ENCODE results near the gene SFMBT2. TPM values are rescaled to one million over a fixed set of nuclear protein-coding genes. Genes with fewer than 3 reads are reported as not detected.
"Not testable (repeated sequence)": the region's sequence is repeated elsewhere in the genome, so short reads cannot be mapped to it uniquely, and the experiment has no call there.

Gene SFMBT2
- polyA plus RNA-seq, 1 donor, result 6.3 TPM

DNA sequence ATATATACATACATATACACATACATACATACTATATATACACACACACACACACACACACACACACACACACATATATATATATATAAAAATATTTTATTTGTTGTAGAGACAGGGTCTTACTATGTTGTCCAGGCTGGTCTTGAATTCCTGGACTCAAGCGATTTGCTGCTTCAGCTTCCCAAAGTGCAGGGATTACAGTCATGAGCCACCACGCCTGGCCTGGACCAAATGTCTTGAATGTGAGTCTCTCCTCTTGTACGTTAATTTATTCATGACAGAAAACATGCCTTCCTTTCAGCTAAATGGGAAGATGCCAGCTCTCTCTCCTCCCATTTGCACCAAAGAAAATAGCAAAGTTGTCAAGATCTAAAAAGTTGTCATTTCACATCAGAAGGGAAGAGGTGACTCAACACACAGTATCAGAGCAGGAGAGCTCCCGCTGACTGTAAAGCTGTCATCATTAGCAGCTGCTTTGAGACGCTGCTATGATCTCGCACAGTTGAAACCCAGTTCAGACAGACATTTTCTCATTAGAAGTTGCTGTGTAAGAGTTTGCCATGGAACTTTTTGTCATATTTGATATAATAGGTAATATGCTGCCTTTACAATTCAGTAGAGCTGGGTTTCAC, 224.3 kb downstream of the SFMBT2 start:
- no peak for DNase-seq (ENCODE audit: low read depth)

DNA sequence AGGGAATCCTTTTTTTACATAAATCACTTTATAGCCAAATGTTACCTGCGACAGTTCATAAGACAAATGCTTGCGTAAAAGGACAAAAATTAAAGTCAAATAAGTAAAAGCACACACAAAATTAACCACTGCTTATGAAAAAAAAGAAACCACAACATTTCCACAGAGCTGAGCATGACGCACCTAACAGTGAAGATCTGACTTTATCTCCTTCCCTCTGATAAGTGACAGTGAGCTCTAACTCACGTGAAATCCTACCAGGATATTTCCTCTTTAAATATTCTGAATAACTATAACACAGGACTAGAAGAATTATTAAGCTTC, 225.5 kb downstream of the SFMBT2 start:
- no peak for DNase-seq (ENCODE audit: low read depth)

DNA sequence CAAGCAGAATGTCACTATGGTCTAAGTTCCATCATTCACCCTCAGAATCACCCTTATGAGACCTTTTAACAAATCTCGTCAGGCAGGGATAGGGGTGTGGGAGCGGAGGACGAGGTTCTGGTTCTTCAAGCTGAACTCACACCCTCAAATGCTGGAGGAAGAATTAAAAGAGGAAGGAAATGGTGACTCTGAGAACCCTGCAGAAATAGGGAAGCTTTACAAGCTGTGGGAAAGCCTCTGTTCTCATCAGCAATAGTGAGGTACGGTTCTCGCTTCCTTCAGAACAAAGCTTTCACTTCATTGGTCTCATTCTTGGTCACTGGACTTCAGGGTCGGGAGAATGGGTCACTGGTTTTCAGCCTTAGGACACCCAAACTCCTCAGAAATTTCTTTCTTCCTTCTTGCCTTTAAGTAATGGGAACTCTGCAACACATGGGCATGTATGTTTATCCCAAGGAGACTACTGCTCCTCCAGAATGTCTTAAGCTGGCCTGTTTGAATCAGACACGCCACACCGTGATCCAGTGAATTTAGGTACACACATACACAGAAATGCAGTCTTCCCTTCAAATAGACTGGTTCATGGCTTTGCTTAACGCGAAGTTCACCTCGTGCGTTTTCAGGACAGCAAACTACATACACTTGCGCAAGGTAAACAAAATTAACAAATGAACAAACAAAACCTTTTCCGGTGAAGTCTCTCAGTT, 226.0 kb downstream of the SFMBT2 start:
- peak; percentile 16 for DNase-seq (ENCODE audit: low read depth)

DNA sequence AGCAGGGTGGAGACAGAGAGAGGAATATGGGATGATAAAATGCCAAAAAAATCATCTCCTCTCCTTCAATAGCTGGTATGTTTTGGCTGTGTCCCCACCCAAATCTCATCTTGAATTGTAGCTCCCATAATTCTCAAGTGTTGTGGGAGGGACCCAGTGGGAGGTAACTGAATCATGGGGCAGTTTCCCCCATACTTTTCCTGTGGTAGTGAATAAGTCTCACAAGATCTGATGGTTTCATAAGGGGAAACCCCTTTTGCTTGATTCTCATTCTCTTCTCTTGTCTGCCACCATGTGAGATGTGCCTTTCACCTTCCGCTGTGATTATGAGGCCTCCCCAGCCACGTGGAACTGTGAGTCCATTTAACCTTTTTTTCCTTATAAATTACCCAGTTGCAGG, 226.7 kb downstream of the SFMBT2 start:
- DNase-seq (ENCODE audit: low read depth), result not testable (repeated sequence)

DNA sequence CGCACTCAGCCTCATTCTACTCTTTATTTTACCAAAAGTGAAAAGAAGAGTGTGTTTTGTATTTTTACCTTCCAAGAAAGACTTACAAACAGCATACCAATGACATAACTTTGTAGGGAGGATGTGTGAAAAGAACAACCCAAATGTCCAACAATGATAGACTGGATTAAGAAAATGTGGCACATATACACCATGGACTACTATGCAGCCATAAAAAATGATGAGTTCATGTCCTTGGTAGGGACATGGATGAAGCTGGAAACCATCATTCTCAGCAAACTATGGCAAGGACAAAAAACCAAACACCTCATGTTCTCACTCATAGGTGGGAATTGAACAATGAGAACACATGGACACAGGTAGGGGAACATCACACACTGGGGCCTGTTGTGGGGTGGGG, 228.5 kb downstream of the SFMBT2 start:
- not testable (repeated sequence) for DNase-seq (ENCODE audit: low read depth)

DNA sequence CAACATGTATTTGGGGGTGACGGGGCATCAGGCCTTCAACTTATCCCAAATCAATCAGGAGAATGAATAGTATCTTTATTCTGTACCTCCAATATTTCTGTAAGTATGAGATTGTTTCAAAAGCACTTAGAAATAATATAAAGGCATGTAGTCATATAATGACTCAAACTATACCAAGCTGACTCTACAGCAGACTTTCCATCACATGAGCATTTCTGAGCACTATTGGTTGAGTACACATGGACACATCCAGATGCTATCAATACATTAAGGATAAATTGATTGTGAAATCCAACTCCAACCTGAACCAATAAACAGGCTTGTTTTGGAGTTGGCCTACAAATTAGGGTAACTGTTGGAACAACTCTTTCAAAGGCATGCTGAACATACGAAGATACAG, 229.4 kb downstream of the SFMBT2 start:
- DNase-seq (ENCODE audit: low read depth), result no peak

DNA sequence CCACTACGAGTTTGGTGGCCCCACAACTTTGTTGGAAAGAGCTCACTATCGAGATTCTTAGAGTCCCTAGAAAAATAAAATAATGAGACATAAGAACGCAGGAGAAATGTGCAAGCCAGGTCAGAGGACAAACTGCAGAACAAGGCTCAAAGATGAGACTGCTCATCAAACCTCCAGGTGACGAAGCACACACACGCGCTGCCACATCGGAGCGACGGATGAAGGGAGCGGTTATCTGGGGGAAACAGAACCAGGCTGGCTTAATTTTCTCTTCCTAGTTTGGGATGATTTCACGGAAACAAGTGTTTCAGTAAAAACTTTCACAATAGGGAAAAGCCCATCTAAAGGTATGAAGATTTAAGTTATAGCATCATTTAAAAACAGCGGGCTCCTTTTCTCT, 231.3 kb downstream of the SFMBT2 start:
- DNase-seq (ENCODE audit: low read depth), result no peak

DNA sequence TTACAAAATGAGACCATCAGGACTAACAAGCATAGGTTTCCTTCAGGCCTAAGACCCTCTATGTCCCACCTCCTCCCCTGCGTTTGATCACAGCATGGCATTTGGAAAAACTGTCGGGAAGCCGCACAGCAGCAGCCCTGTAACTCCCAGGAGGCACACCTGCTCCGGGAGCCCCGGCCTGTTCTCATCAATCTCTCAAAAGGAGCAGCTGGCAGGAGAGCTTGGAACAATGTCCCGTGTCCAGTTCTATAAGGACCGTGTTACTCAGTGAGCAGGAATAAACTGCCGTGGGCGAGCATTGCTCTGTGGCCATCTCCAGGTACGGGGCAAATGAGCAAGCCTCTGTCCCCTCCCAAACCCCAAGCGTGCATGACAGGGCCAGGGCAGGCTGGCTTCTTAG, 236.9 kb downstream of the SFMBT2 start:
- DNase-seq (ENCODE audit: low read depth), result no peak

DNA sequence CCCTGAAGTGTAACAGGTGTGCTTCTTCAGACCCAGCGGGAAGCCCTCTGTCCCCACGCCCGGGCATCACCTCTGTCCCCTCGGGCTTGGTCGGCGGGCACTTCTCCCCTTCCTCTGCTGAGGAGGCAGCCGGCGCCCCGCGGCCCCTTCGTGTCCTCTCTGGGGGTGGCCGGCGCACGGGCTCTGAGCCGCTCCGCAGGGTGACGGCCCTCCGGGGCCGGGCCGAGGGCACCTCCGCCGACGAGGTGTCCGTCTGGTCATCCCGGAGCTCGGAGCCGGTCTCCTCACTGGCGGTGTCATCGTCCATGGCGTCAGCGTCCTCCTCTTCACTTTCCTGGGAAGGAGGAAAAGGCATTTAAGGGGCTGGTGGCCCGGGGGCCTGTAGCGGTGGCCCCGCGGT, 239.0 kb downstream of the SFMBT2 start:
- DNase-seq (ENCODE audit: low read depth), result no peak

DNA sequence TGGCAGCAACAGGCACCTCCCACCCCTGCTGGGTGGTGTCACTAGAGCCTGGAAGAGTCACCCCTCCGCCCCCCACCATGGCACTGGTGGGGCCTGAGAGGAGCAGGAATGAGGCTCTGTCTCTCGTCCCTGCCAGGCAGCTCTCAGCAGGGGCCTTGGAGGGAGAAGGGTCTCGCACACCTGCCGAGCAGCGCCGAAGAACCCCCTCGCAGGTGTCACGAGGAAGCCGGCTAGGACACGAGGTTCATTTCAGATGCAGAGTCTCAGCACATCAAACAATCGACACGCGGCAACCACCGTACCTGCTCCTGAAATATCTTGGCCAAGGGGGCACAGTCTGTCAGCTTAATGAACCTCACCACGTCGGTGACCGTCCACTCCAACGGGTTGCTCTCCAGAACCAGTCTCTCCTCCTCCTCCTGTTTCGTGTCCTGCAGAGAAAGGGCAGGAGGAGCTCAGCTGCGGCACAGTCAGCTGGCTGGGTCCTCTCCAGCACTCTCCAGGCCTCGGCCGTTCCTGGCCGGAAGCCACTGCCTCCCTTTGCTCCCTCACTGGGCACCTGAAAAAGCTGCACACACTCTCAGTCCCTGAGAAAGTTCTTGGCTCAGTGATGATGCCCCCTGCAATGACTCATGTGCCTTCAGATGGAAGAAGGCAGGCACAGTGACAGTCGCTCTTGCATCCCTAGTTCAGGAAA, 240.1 kb downstream of the SFMBT2 start:
- no peak for DNase-seq (ENCODE audit: low read depth)

DNA sequence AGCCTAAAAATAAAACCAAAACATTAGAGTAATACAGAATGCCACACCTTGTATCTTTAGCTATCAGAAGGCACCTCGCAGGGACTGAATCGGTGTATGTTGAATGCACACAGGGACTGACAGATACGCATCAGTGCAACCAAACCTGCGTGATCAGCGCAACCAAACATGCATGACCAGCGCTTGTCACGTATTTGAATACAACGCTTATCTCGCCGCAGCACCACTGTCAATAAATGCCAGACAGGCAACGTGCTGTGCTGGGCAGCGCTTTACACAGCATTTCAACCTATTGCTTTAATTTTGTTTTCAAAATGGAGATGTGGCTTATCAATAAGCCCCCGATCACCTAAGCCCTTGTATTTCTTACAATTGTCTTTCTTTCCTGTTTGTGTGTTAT, 242.4 kb downstream of the SFMBT2 start:
- no peak for DNase-seq (ENCODE audit: low read depth)

DNA sequence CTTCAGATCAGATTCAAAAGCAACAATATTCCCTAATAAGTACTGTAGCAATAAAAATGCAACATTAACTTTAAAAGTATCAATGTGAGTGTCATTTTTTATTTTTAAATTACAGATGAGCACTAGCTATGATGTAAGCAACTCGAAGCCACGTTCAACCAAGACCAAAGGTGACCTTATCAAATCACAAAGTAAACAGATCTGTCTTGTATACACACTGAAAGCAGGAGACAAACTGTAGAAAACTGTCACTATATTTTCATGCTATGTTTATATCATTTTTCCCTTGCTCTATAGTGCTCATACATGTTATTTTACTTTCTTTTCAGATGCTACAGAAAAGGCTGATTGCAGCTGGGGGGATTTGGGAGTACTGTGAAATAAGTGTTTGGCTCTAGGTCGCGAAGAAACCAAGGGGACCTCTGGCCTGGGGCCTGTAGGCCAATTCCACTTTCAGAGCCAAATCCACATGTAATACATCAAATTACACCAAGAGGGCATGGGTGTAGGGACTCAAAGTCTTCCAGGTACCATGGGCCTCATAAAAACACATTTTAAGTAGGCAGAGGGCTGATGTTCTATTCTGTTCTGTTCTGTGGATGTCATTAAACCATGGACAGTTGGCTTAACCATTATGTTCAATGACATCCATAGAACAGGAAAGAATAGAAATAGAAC, 245.2 kb downstream of the SFMBT2 start:
- no peak for DNase-seq (ENCODE audit: low read depth)

DNA sequence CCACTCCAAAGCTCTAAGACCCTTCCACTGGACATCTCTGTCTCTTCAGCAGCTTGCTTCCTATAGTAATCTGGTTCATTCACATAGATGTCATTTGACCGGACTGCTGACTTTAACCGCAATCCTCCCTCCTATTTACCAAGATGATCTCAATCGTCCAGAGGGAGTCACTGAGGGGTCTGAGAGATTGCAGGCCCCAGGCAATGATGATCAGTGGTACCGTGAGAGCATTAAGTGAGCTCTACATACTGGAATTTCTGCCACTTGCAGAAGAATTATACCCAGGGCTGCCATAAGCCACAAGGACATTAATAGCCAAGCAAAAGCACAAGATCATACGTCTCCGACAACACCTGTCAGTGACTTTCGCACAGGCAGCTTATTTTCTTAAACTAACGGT, 245.9 kb downstream of the SFMBT2 start:
- DNase-seq (ENCODE audit: low read depth), result no peak

DNA sequence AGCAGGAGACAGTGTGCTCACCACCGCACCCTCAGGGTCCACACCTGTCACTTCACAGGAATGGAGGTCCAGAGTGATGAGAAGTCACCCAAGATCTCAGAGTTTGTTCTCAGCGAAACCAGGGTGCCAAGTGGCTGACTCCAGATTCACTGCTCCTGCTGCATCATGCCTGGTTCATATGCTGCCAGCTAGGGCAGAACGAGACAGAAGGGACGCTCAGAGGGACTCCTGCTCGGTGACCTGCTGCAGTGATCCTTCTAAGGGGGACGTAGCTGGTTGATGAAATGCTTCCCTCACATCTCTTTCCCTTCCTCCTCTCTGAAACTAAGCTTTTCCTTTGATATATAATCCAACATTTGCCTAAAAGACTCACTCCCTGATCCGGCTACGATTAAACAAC, 248.5 kb downstream of the SFMBT2 start:
- no peak for DNase-seq (ENCODE audit: low read depth)

DNA sequence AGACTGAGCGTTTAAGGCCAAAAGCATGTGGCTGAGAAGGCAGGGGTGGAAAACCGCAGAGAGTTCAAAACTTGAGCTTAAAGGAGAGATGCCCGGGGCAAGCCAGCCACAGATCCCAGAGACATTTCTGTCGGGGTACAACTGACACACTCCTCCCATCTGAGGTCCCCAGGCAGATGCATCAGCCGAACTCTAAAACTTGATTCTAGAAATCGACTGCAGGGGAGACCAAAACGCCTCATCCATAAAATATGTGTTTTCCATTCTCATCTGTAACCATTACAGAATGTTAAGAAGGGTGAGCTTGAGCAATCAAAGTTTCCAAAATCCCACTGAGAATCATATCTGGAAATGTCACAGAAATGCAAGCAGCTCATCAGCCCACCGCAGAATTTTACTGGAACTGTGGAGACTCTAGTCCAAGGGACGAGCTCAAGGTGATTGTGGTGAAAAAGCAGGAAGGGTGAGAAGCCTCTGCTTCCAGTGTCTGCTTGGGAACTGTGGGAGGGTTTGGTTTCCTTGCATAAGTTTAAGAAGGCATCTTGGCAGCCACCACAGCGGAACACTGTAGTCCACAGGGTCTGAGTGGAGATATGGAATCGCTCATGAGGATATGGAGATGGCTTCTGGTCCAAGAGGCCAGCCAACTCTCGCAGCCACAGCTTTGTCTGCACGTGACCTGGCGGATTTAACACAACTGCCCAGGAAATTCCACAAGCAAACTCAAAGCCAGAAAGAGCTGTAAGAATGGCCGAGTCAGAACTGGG, 249.2 kb downstream of the SFMBT2 start:
- peak; percentile 22 for DNase-seq (ENCODE audit: low read depth)

DNA sequence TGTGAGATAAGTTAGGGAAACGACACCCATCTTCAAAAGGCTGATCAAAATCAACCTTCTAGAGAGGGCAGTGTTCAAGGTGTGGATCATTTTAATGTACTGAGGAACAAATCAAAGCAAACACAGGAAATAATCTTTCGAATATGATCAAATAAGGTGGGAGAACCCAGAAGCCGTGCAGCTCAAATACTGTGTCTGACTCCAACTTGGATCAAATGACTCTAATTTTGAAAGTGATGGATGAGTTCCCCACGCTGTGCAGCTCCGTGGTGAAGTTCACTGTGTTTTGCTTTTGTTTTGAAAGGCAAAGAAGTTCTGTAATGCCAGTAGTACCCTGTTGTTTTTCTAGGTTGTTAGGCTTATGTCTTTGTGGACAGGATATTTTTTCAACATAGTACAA, 250.9 kb downstream of the SFMBT2 start:
- no peak for DNase-seq (ENCODE audit: low read depth)

DNA sequence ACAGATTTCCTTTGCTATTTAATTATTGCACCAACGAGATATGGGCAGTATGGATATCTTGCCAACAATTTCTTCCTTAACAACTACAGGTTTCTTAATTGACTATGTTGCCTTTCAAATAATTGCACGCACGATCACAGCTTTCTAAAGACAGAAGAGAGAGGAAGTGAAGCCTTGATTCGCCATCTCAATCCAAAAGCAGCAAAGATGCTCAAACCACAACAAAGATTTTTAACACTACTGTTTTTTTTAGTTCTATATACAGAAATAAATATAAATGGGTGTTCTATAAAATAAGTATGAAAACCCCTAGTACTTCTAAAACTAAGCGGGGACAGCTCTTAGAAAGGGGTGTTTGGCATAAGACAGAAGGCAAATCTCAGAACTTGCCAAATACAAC, 251.3 kb downstream of the SFMBT2 start:
- DNase-seq (ENCODE audit: low read depth), result no peak

DNA sequence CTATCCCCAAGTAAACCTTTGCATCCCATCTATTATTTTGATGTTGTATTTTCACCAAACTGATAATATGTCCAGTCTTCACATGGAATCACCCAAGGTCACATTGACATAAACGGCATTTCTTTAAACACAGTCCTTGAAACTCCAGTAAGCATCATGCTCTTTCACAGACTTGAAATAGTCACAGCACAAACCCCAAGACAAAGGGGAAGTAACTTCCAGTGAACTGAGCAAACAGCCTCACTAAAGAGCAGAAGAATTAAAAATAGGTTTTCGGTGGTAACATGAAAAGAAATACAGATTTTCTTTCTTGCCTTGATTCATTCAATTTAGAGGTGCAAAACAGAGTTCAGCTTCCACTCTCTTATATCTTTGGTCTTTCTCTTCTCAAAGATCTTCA, 253.7 kb downstream of the SFMBT2 start:
- DNase-seq (ENCODE audit: low read depth), result no peak

DNA sequence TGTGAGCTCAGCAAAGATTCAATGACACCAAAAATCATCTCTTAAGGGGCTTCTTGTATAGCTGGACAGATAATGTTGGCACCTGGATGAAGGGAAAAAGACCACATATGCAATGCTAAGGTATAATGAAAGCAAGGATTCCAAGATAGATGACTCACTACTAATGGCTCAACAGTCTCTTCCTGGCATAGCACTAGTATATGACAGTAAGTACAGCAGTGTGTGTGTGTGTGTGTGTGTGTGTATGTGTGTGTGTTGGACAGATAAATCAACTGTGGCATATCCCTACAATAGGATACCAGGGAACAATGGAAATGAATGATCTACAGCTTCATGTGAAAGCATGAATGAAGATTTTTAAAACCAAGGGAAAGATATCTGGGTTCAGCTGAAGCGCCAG, 257.1 kb downstream of the SFMBT2 start:
- DNase-seq (ENCODE audit: low read depth), result no peak

DNA sequence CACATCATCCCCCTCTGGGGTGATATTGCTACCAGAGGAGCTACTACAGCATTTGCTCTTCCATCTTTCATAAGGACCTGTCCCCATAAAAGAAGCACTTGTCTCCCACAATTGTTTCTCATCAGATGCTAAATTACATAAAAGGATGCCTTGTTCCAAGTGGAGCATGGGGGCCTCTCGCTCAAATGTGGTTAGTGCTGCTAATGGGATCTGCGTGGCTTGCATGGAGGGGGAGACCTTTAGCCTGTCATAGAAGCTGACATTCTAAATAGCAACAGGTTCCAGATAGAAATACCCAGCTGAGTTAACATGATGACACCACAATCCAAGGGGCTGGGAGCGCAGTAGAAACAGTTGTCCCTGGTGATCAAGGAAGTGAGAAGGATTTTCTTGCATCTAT, 257.9 kb downstream of the SFMBT2 start:
- DNase-seq (ENCODE audit: low read depth), result no peak

DNA sequence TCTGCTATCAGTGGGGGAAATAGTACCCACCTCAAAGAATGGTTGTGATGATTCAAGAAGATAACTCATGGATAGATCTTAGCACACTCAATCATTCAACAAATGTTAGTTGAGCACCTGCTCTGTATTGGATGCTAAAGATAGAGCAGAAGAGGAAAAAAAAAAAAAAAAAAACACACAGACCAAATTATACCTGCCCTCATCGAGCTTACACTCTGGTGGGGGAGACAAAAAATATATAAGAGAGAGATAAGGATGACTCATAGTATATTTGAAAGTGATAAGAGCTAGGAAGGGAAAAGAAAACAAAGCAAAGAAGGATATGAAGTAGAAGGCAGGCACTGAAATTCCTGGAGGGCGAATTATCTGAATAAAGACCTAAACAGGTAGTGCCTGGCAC, 258.5 kb downstream of the SFMBT2 start:
- DNase-seq (ENCODE audit: low read depth), result no peak

DNA sequence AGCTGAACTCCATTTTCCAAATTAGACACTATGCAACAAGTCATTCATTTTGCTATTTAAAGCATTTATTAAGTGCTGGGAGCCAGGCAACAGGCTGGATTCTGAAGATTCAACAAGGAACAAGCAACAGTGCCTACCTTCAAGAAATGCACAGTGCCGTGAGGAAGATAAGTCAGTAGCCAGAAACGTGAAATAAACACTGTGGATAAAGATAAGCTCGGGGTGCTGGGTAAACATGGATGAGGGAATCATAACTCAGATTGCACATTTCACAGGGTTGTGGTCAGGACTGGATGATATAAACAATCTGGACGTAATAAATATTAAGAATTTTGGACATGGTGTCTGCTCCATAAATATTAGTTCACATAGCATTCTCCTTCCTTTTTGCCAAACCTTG, 259.3 kb downstream of the SFMBT2 start:
- DNase-seq (ENCODE audit: low read depth), result no peak

Measured in forelimb muscle (tissue), 1 donor.